Endothelial cell (in vitro differentiated cells): Measurements from ENCODE around the gene PNPLA1. TPM values are rescaled to one million over a fixed set of nuclear protein-coding genes. Genes with fewer than 3 reads are reported as not detected.

Experiments
- DNase-seq: peaks from one replicate; pipeline ENCODE4 v3.0.0; 2021; ENCODE audit warnings: low spot score
- H3K27ac Mint-ChIP-seq: one replicate; pipeline ENCODE4 v1.8.0; 2021; ENCODE audit warnings: mixed read lengths, inconsistent platforms; ENCODE audit not compliant: unreplicated experiment
- H3K27me3 Mint-ChIP-seq: one replicate; pipeline ENCODE4 v1.8.0; 2021; ENCODE audit warnings: mild to moderate bottlenecking, moderate library complexity, mixed read lengths, inconsistent platforms; ENCODE audit not compliant: unreplicated experiment
- H3K36me3 Mint-ChIP-seq: one replicate; pipeline ENCODE4 v1.8.0; 2021; ENCODE audit warnings: mild to moderate bottlenecking, low read depth, mixed read lengths, inconsistent platforms; ENCODE audit not compliant: unreplicated experiment
- H3K4me1 Mint-ChIP-seq: one replicate; pipeline ENCODE4 v1.8.0; 2021; ENCODE audit warnings: mild to moderate bottlenecking, mixed read lengths, inconsistent platforms; ENCODE audit not compliant: unreplicated experiment
- H3K4me3 Mint-ChIP-seq: one replicate; pipeline ENCODE4 v1.8.0; 2021; ENCODE audit warnings: mild to moderate bottlenecking, mixed read lengths, inconsistent platforms; ENCODE audit not compliant: unreplicated experiment
- H3K9me3 Mint-ChIP-seq: one replicate; pipeline ENCODE4 v1.8.0; 2021; ENCODE audit warnings: mixed read lengths, inconsistent platforms; ENCODE audit not compliant: unreplicated experiment
- total RNA-seq: library from RNA; stranded (reverse); fragmentation: NEBNext Ultra II Directional; extraction: Animal tissue kit (Norgen Biotek cat#: 25700); gene quantifications from one replicate; pipeline ENCODE4 v1.2.1, GENCODE V29; 2021; ENCODE audit not compliant: unreplicated experiment
- TF ChIP-seq, protein P1 (sequence below): fragments of 200-600 bp; sonication (generic); IDR thresholded peaks from one replicate; pipeline ENCODE4 v1.5.0; 2021; ENCODE audit warnings: antibody characterized with exemption; ENCODE audit not compliant: unreplicated experiment

Gene PNPLA1
- total RNA-seq, 1 donor from 2014 or later: not detected

DNA sequence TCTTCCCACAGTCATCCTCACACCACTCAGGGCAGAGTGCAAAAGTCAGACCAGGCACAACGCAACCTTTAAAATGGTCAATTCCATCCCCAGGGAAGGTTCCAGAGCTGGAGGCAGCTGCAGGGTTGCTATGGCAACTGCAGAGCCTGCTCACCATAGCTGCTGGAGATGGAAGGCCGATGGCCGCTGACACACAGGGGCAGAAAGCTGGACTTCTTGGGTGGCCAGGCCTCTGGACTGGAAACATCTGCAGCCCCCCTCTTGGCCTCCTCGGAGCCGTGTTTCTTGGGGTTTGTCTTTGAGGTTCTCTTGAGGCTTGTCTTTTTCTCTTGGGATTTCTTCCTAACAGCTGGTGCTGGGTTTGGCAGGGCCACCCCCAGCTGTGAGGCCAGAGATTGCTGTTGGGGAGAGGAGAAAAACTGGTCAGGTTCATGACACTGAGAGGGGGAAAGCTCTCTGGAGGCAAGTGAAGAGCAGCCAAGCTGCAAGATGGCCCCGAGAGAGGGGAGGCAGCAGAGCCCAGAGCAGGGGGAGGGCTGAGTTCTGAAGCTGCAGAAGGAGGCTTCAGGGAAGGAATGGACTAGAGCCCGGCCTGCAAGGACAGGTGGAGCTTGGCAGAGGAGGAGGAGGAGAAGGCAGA is 56.6 kb downstream of the PNPLA1 start:
- Mint-ChIP-seq H3K27me3 (peaks cover 4% of the 10 kb centered on the region), H3K4me3 (no peak overlapping the region), H3K36me3 (peaks cover 3% of the 10 kb centered on the region), H3K9me3 (no peaks in the 10 kb centered on the region), H3K4me1 (peaks cover 2% of the 10 kb centered on the region), H3K27ac (no peak overlapping the region)
- no peak for DNase-seq
- TF ChIP-seq, protein P1, sequence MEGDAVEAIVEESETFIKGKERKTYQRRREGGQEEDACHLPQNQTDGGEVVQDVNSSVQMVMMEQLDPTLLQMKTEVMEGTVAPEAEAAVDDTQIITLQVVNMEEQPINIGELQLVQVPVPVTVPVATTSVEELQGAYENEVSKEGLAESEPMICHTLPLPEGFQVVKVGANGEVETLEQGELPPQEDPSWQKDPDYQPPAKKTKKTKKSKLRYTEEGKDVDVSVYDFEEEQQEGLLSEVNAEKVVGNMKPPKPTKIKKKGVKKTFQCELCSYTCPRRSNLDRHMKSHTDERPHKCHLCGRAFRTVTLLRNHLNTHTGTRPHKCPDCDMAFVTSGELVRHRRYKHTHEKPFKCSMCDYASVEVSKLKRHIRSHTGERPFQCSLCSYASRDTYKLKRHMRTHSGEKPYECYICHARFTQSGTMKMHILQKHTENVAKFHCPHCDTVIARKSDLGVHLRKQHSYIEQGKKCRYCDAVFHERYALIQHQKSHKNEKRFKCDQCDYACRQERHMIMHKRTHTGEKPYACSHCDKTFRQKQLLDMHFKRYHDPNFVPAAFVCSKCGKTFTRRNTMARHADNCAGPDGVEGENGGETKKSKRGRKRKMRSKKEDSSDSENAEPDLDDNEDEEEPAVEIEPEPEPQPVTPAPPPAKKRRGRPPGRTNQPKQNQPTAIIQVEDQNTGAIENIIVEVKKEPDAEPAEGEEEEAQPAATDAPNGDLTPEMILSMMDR: no peak

DNA sequence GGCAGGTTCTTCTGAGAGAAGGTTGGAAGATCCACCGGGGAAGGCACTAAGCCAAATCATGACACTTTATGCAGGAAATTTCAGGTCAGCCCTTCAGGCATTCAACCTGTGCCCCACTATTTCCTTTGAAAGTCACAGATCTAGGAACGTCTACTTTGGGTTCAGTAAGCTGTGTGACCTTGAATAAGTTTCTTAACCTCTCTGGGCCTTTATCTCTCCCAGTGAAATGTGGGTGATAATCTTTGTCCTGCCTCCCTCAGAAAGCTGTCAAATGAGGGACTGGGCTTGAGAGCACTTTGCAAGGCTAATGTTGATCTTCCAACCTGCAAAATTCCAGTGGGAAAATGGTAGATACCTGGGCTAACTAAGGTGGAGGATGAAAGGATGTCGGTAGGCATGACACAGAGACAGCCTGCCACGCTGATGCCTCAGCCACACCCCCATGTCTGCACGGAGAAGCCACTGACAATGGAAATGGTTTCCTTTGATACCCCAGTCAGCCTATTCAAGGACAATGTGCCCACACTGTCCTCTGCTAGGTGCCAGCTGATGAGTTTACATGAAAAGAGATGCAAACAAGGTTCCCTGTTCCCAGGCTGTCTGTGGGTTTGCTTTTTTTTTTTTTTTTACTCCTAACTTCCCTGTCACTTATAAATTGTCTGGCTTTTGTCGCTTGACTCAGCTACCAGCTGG is 57.5 kb downstream of the PNPLA1 start:
- no peaks in the 10 kb centered on the region for H3K9me3 Mint-ChIP-seq
- DNase-seq: no peak
- H3K27me3 Mint-ChIP-seq: peaks cover 8% of the 10 kb centered on the region
- no peak overlapping the region for H3K27ac Mint-ChIP-seq
- H3K4me3 Mint-ChIP-seq: no peak overlapping the region
- TF ChIP-seq, protein P1: no peak
- H3K4me1 Mint-ChIP-seq: peaks cover 2% of the 10 kb centered on the region
- peaks cover 3% of the 10 kb centered on the region for H3K36me3 Mint-ChIP-seq

GRCh38 chr6:36327919-36328236 is 58.0 kb downstream of the PNPLA1 start:
- Mint-ChIP-seq H3K27me3 (peaks cover 8% of the 10 kb centered on the region), H3K27ac (no peak overlapping the region), H3K9me3 (no peaks in the 10 kb centered on the region), H3K36me3 (peaks cover 3% of the 10 kb centered on the region), H3K4me3 (no peak overlapping the region), H3K4me1 (peaks cover 2% of the 10 kb centered on the region)
- TF ChIP-seq, protein P1: no peak
- no peak for DNase-seq

DNA sequence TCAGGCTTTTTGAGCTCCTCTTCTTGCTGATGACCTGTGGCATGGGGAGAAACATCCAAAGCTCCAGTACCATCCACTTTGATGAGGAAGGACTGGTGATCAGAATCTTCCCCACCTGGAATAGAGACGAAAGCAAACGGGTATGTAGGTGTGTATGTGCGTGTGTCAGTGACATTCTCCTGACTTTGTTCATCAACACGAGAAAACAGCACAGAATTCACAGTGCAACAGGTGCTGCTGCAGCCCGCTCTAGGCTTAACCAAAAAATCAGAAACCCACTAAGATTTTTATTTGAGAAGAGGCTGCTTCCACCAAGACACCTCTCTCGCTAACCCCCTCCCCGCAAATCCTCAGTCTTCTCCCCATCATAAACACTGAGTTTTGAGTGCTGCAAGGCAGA is 58.7 kb downstream of the PNPLA1 start:
- peaks cover 5% of the 10 kb centered on the region for H3K27me3 Mint-ChIP-seq
- no peak overlapping the region for H3K4me3 Mint-ChIP-seq
- TF ChIP-seq, protein P1: no peak
- no peaks in the 10 kb centered on the region for H3K9me3 Mint-ChIP-seq
- DNase-seq: no peak
- H3K27ac Mint-ChIP-seq: no peak overlapping the region
- peaks cover 2% of the 10 kb centered on the region for H3K4me1 Mint-ChIP-seq
- H3K36me3 Mint-ChIP-seq: no peaks in the 10 kb centered on the region

DNA sequence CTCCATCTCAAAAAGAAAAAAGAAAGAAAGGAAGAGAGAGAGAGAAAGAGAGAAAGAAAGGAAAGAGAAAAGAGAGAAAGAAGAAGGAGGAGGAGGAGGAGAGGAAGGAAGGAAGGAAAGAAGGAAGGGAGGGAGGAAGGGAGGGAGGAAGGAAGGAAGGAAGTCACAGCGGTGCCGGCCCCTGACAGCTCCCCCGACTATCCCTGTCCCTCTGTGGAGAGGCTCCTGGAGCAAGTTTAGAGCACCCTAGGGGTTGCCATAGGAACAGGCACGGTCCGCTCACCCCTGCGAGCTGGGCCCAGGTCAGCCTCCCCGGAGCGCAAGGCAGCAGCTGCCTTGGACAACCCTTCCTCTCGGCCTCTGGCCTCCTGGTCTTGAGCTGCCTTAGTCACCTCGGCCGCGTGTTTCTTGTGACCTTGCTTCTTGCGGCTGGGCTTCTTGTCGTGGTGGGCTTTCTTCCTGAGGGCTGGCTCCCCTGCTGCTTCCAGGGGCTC is 60.0 kb downstream of the PNPLA1 start:
- TF ChIP-seq, protein P1: no peak
- no peak overlapping the region for H3K4me3 Mint-ChIP-seq
- no peaks in the 10 kb centered on the region for H3K36me3 Mint-ChIP-seq
- no peaks in the 10 kb centered on the region for H3K9me3 Mint-ChIP-seq
- H3K27ac Mint-ChIP-seq: no peak overlapping the region
- H3K27me3 Mint-ChIP-seq: peaks cover 5% of the 10 kb centered on the region
- DNase-seq: no peak
- H3K4me1 Mint-ChIP-seq: peaks cover 13% of the 10 kb centered on the region
